Cardiac septum (tissue), 1 donor: ENCODE measurements around the gene MYOZ1. TPM values are rescaled to one million over a fixed set of nuclear protein-coding genes. Genes with fewer than 3 reads are reported as not detected.
A peak's percentile ranks its signal among the peaks of the same experiment; 100 is the strongest.

Experiments
- DNase-seq: peaks from one replicate; pipeline ENCODE4 v3.0.0-alpha.2; 2020; ENCODE audit warnings: low spot score
- intact Hi-C: fragments of 100-400 bp; cut with DNase I; formaldehyde crosslinking; loops from one replicate; pipeline ENCODE4 v1.14.0; 2022
- total RNA-seq: library from RNA; stranded (reverse); fragmentation: NEBNext Ultra II Directional; extraction: Animal tissue kit (Norgen Biotek cat#: 25700); gene quantifications from one replicate; pipeline ENCODE4 v1.2.1, GENCODE V29; 2021
- donor health status: DM: no; HTN: no; CAD: no.

MYOZ1 gene
- total RNA-seq, 1 donor from 2014 or later: 8.7 TPM

- intact Hi-C loops: loop anchor here (5.0 kb wide), 1 partner anchor 83 kb away; no protein-coding TSS in a partner anchor
- DNase-seq: no peak
Measured at GRCh38 chr10:73648975-73649829, 7.9 kb upstream of the MYOZ1 start.

GRCh38 chr10:73647875-73648651 is 6.8 kb upstream of the MYOZ1 start:
- intact Hi-C loops: loop anchor here (5.0 kb wide), 1 partner anchor 84 kb away; no protein-coding TSS in a partner anchor

GRCh38 chr10:73647211-73647874 is 6.1 kb upstream of the MYOZ1 start:
- DNase-seq: no peak
- intact Hi-C loops: loop anchor here (5.0 kb wide), 1 partner anchor 85 kb away; no protein-coding TSS in a partner anchor

More at GRCh38 chr10:73647875-73648651, 6.8 kb upstream of the MYOZ1 start:
- DNase-seq: no peak

- intact Hi-C loops: loop anchor here (5.0 kb wide), 1 partner anchor 86 kb away; no protein-coding TSS in a partner anchor
- no peak for DNase-seq
Measured at GRCh38 chr10:73646598-73647041, 5.3 kb upstream of the MYOZ1 start.

GRCh38 chr10:73645251-73645650 is 4.0 kb upstream of the MYOZ1 start:
- no peak for DNase-seq
- intact Hi-C loops: loop anchor here (5.0 kb wide), 1 partner anchor 87 kb away; no protein-coding TSS in a partner anchor

GRCh38 chr10:73644767-73645166 is 3.5 kb upstream of the MYOZ1 start:
- no peak for DNase-seq
- intact Hi-C loops: loop anchor here (1.0 to 5.0 kb wide), 2 partner anchors 88 to 115 kb away; no protein-coding TSS in a partner anchor

GRCh38 chr10:73644015-73644743 is 2.9 kb upstream of the MYOZ1 start:
- intact Hi-C loops: loop anchor here (1.0 kb wide), 1 partner anchor 115 kb away; no protein-coding TSS in a partner anchor

GRCh38 chr10:73643362-73643761 is 2.1 kb upstream of the MYOZ1 start:
- no peak for DNase-seq
- intact Hi-C loops: no loop called here

More at GRCh38 chr10:73644015-73644743, 2.9 kb upstream of the MYOZ1 start:
- no peak for DNase-seq

GRCh38 chr10:73639286-73639685 is 2.0 kb downstream of the MYOZ1 start:
- no peak for DNase-seq
- intact Hi-C loops: no loop called here

GRCh38 chr10:73635781-73636180 is 5.5 kb downstream of the MYOZ1 start:
- intact Hi-C loops: no loop called here
- DNase-seq: no peak

- DNase-seq: no peak
- intact Hi-C loops: no loop called here
Measured at GRCh38 chr10:73634421-73634820, 6.9 kb downstream of the MYOZ1 start.

GRCh38 chr10:73629165-73629564 is 12.1 kb downstream of the MYOZ1 start:
- intact Hi-C loops: loop anchor here (5.0 kb wide), 1 partner anchor 52 kb away; no protein-coding TSS in a partner anchor
- DNase-seq: no peak

- no peak for DNase-seq
- intact Hi-C loops: loop anchor here (5.0 kb wide), 1 partner anchor 51 kb away; no protein-coding TSS in a partner anchor
Measured at GRCh38 chr10:73628405-73628804, 12.9 kb downstream of the MYOZ1 start.

- intact Hi-C loops: loop anchor here (5.0 kb wide), 1 partner anchor 50 kb away; no protein-coding TSS in a partner anchor
- DNase-seq: no peak
Measured at GRCh38 chr10:73627300-73627699, 14.0 kb downstream of the MYOZ1 start.

GRCh38 chr10:73625884-73626752 is 15.2 kb downstream of the MYOZ1 start:
- intact Hi-C loops: loop anchor here (5.0 kb wide), 1 partner anchor 49 kb away; no protein-coding TSS in a partner anchor
- DNase-seq: peak; percentile 94

- no peak for DNase-seq
- intact Hi-C loops: loop anchor here (5.0 kb wide), 1 partner anchor 48 kb away; no protein-coding TSS in a partner anchor
Measured at GRCh38 chr10:73625004-73625883, 16.0 kb downstream of the MYOZ1 start.

GRCh38 chr10:73623056-73623455 is 18.2 kb downstream of the MYOZ1 start:
- intact Hi-C loops: no loop called here
- no peak for DNase-seq
